RCC 7860 (cell line): ENCODE results near the gene SLC25A36.
A peak's percentile ranks its signal among the peaks of the same experiment; 100 is the strongest.

Source experiments
- DNase-seq: peaks from one replicate; pipeline ENCODE4 v3.0.0-alpha.2; 2015; ENCODE audit warnings: low spot score
- FAIRE-seq: peaks from 2 replicates; lab custom pipeline; 2012; peaks lifted over from hg19 to GRCh38; lab: Jason Lieb, UNC

SLC25A36 gene, protein sequence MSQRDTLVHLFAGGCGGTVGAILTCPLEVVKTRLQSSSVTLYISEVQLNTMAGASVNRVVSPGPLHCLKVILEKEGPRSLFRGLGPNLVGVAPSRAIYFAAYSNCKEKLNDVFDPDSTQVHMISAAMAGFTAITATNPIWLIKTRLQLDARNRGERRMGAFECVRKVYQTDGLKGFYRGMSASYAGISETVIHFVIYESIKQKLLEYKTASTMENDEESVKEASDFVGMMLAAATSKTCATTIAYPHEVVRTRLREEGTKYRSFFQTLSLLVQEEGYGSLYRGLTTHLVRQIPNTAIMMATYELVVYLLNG

DNA sequence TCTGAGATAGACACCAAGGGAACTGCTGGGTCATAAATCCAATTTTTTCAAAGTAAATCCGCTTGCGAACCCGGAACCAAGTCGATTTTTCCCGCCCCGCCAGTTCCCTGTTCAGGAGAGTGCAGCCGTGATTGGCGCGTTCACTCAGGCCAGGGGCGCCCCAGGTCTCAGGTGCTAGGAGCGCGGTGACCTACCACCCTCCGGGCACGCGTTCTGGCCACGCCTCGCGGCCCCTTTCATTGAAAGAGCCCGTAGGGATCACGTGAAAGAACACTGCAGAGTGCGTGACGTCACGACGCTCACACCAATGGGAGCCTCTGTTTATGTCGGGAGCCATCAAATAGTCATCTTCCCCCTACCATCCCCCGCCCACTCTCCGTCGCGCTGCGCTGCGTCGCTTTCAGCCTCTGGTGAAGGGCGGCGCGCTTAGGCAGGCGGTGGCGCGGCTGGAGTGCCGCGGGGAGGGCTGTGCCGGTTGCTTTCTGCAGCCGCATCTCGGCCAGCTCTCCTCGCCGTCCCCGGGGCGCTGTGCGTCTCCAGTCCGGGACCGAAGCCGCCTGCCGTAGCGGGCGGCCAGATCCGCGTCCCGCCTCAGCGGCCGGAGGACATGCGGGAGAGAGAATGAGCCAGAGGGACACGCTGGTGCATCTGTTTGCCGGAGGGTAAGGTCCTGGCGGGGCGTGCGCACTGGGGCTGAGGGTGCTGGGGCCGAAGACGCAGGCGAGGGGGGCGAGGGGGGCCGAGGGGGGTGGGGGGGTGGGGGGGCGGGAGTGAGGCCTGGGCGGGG is at the start of gene SLC25A36:
Gene SLC25A36 (plus strand): TSS at position 403 of the 787 bp plus-strand sequence. CDS start 219 bp downstream, at position 622.
- peak; percentile 86 for FAIRE-seq
- peak; percentile 90 for DNase-seq

DNA sequence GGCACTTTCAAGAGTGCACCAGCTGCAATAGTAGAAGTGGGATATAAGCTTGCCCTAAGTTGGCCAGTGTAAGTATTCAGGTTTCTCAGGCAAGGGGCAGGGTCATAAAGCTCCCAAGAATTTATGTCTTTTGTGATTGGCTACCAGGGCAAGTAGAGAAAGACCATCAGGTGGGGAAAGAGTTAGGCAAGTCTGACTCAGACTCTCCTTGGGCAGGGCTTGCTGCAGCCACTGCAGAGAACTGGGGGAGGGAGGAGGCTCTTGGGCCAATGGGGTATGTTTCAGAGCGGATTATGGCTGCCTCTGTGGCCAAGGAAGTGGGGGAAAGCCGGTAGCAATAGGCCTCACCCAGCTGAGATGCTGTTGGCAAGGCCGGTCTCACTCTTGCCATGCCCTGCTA is 44.6 kb upstream of the SLC25A36 start:
- FAIRE-seq, result no peak
- DNase-seq, result no peak

DNA sequence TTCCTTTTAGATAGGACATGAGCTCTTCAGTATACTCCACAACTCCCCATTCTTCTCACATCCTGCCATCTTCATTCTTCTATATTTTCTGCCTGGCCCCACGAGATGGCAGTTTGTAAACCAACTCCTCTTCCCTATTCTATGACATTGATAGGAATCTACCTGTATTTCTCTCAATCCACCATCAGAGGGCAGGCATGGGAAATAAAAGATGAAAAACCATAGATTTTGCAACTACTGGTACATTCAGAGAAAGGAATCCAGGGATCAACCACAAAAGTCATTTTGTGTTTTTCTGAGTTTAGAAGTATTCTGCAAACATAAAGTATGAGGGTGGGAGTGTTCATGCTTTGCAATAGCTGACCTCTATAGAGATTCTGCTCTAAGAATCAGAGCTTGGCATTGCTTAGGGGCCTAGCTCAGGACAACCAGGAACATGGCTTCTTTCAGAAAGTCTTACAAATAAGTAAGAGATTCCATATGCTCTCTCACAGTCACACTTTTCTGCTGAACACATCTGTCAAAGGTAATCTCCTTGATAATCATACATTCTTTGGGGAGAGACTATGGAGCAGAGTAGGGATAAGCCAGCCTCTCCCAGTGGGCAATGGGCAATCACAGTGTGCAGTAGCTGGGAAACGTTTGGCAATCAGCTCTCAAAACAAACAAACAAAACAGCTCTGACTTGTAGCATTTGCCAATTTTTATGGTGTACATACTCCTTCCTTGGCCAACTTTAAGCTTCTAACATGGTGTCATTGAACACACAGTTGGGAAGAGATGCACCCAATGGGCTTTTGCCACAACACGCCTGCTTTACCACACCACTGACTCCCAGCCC is 43.1 kb upstream of the SLC25A36 start:
- peak; percentile 70 for FAIRE-seq

GRCh38 chr3:140899363-140899762 is 42.3 kb upstream of the SLC25A36 start:
- FAIRE-seq (no peak), DNase-seq (no peak)

More for the DNA sequence above, 43.1 kb upstream of the SLC25A36 start:
- peak; percentile 34 for DNase-seq

DNA sequence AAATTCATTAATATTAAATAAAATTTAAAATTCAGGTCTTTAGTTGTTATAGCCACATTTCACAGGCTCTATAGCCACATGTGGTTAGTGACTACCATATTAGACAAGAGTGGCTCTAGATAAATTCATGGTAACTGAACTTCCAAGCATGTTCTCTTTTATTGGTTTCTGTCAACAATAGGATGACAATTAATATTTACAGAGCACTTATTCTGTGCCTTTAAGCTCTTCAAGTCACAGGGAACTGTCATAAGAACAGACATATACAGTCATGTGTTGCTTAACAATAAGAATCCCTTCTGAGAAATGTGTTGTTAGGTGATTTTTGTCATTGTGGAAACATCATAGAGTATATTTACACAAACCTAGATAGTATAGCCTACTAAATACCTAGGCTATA is 38.8 kb upstream of the SLC25A36 start:
- FAIRE-seq, result no peak
- no peak for DNase-seq

- DNase-seq, result no peak
- no peak for FAIRE-seq
Measured at GRCh38 chr3:140903196-140903595, 38.4 kb upstream of the SLC25A36 start.

DNA sequence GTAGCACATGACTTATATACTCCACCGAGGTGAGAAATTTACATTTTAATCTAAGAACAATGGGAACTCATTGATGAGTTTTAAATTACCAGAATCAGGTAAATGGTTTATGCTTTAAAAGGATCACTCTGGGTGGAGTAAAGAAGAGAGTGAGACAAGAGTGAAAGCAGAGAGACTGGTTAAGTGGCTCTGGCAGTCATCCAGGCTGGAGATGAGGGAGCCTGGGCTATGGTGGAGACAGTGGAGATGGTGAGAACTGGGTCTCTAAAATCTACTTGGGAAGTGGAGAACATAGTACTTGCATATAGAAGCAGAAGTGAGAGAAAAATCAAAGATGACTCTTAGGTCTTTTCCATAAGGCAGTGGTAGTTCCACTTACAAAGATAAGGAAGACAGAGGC is 37.1 kb upstream of the SLC25A36 start:
- FAIRE-seq, result no peak
- DNase-seq, result no peak

GRCh38 chr3:140905559-140905958 is 36.1 kb upstream of the SLC25A36 start:
- no peak for DNase-seq
- FAIRE-seq, result no peak

DNA sequence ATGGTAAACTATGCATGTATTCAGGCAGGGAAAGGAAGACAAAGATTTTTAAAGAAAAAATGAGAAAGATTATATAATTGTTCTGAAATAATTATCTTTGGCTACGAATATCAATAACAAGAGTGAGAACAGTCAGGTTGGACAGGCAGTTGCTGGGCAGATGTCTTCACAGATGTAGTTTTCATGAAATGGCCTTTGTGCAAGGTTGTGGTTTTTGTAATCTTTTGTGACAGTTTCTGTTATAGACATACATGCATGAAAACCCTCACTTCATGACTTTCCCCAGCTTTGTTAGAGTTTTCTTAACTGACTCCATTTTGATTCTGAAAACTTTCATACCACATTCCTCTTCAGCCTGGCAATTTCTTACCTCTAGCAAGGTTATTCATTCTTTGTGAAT is 34.9 kb upstream of the SLC25A36 start:
- DNase-seq (no peak), FAIRE-seq (no peak)

DNA sequence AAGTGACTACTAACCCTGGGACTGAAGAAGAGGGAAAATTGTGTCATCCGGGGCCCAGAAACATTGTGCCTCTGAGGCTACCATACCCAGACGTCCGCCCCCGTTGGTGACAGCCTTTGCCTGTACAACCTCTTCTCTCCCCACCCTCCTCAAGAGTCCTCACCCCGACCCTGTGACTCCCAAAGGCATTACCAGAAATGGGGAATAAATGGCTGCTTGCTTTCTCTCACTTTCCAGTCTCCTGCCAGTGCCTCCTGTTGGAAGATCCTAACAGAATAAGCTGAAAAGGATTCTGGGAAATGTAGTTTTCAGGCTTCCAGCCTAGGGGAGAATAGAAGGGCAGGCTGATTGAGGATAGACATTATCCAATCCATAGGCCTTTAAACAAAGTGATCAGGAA is 30.8 kb upstream of the SLC25A36 start:
- no peak for FAIRE-seq
- no peak for DNase-seq

- no peak for FAIRE-seq
- DNase-seq, result no peak
Measured at GRCh38 chr3:140911822-140912221, 29.8 kb upstream of the SLC25A36 start.

DNA sequence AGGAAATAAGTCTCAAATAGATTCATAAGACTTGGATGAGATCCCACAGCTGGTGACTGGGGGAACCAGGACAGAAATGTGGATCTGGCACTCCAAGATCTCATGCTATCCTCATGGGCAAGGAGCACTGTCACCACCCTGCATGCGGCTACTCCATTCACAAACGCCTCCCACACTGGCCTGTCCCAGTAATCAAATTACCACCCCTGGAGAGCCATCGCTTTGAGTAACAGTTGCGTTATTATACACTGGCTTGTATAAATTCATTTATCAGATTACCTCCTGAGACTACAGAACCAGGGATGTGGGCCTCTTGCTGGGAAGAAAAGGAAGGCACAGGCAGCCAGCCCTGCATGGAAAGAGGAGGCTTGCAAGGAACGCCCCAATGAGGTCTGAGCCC is 27.9 kb upstream of the SLC25A36 start:
- no peak for FAIRE-seq
- no peak for DNase-seq

- DNase-seq, result no peak
- FAIRE-seq, result no peak
Measured at GRCh38 chr3:140914384-140914945, 27.2 kb upstream of the SLC25A36 start.

GRCh38 chr3:140916603-140917002 is 25.0 kb upstream of the SLC25A36 start:
- FAIRE-seq, result no peak
- DNase-seq, result no peak

DNA sequence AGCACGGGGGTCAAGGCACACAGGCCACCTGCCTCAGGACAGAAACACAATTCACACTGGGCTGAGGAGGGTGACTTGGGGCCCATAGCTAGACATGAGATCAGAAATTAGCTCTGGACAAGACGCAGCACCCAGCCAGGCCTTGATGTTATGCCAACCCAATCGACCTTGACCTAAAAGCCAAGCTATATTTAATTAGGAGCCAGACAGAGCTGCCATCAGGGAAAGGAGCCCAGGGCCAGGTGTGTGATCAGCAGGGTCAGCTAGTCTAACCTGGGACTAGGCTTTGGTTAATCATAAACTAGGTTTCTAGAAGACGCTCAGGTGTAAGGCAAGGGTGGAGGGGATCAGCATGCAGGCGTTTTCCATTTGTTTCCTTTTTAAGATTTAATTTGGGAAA is 23.9 kb upstream of the SLC25A36 start:
- DNase-seq (no peak), FAIRE-seq (no peak)

GRCh38 chr3:140920029-140920428 is 21.6 kb upstream of the SLC25A36 start:
- DNase-seq, result no peak
- no peak for FAIRE-seq

DNA sequence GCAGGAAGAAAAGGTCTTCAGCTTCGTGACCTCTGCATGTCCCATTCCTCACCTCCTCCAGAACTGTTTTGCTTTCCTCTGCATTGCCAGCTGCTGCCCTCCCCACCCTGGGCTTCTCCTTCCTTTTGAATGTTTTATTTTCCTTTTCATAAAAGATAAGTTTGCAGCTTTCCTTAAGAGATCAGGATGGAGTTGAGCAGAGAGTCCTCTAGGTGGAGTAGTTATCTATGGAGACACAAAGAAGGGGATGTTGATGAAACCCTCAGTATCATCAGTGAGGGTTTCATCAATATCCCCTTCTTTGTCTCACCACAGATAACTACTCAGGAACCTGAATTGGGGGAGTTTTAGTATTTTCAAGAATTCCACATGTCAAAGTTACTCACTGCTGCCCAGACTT is 19.0 kb upstream of the SLC25A36 start:
- no peak for FAIRE-seq
- no peak for DNase-seq

DNA sequence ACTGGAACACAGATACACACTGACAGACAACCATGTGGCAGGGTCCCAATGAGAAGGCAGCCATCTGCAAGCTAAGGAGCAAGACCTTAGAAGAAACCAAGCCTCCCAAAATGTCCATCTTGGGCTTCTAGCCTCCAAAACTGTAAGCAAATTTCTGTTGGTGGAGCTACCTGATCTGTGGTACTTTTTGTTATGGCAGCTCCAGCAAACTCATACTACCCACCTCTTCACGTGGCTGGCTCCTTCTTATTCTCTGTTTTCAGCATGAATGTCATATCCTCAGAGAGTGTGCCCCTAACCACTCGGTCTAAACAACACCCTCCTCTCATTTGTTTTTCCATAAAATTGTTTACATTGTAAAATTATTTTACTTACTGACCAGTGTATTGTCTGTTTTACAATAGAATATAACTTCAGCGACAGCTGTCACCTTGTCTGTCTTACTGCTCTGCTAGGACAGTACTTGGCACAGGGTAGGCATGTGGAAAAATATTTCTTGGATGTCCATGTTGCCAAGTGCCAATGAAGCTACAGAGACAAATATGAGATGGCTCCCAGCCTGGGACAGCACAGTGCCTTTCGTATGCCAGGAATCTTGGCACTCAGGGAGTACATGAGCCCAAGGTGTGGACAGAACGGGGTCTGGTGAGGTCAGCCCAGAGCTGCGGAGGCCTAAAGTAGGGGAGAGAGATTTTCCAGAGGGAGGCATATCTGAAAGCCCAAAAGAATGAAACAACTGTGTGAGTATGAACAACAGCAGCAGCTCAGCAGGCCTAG is 17.4 kb upstream of the SLC25A36 start:
- DNase-seq, result no peak
- no peak for FAIRE-seq

- DNase-seq (no peak), FAIRE-seq (no peak)
Measured at GRCh38 chr3:140927279-140928069, 14.2 kb upstream of the SLC25A36 start.
